Stimulated activated naive CD8-positive, alpha-beta T cell treated with anti-CD3 and anti-CD28 coated beads, Interleukin-15, Interleukin-2, amounts not matched to agents 100 U/mL and 50 U/mL, for 24 hours (primary cell): ENCODE data around the gene IL1RAP.

Experiments used
- ATAC-seq: fragments of 150-1000 bp; cut with Tn5 transposase; one replicate; pipeline ENCODE4 v1.10.0; 2021
- DNase-seq: peaks from one replicate; pipeline ENCODE4 v3.0.0; 2021

The IL1RAP gene

GRCh38 chr3:190579514-190580137 lies 65.7 kb downstream of the IL1RAP start:
- ATAC-seq (no peak), DNase-seq (no peak)

DNA sequence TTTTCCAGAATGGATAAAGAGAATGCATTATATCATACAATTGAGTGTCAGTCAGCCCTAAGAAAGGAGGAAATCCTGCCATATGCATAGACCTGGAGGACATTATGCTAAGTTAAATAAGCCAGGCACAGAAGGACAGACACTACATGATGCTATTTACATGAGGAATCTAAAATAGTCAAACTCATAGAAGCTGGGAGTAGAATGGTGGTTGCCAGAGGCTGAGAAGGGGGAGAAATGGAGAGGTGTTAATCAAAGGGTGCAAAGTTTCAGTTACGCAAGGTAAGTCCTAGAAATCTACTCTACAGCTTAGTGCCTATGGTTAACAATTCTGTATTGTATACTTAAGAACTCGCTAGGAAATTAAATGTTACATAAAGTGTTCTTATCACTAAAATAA lies 66.5 kb downstream of the IL1RAP start:
- DNase-seq (no peak), ATAC-seq (no peak)

- DNase-seq (no peak), ATAC-seq (peak; percentile 11)
Observed at GRCh38 chr3:190581041-190581541, 67.2 kb downstream of the IL1RAP start.

DNA sequence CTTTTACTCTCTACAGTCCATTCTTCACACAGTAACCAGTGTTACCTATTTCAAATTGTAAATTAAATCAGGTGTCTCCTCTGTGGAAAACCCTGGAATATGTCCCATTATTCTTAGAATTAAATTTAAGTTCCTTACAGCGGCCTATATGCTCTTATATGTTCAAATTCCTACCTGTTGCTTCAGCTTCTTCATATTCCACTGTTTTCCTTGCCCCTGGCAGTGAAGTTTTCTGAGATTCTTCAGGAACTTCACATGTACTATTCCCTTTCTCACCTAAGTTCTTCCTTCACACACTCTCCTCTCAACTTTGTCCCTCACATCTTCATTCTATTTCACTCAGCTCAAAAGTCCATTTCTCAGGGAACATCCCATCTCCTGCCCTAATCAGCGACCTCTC lies 68.8 kb downstream of the IL1RAP start:
- ATAC-seq (no peak), DNase-seq (no peak)

DNA sequence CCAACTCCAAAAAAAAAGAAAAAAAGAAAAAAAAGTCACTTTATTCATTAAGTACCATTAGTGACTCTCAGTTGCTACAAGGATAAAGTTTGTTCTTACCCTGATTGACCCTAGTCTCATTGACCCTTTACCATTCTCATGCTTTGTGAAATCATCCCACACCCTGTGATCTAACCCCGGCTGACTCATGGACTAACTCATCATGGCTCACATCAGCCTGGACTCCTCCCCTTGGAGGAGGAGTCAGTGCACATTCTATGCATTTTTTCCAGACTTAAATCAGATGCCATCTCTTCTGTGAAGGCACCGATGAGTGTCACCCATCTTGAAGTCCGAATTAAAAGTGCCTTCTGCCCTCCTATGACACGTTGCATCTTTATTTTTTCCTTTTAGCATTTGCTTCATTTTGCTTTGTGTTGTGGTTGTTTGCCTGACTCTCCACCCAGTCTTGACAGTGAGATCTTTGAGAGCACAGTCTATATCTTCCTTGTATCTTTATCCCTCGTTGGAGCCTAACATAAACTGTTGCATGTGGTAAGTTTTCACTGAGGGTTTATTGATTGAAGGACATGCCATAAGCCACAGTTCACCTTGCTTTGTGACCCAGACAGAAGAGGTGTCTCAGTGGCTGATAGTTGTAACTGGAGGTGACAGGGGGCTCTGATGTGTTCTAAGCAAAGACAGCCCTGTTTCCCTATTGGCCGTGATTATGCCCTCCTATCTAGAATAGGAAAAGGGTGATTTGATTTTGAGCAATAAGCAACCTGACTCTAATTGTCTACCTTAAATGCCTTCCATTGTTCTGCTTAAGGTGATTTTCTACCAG lies 72.1 kb downstream of the IL1RAP start:
- ATAC-seq (peak; percentile 90), DNase-seq (peak; percentile 64)

DNA sequence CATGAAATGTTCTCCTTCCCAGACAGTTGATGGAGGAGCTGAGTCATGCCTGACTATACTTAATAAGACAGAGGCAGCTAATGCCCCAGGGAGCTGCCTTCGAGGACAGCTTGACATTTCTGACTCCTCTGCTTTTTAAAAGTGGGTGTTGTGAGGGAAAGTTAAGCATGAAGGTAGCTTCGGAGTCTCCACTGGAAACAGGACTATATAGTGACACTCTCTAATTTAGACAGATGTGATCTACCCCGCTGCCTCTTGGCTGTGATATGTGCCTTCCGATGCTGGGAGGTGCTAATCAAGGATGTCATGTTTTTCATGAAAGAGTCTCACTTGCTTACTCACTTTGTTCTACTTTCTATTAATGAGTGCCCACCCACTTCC lies 72.7 kb downstream of the IL1RAP start:
- peak; percentile 47 for DNase-seq

GRCh38 chr3:190588570-190588969 lies 74.7 kb downstream of the IL1RAP start:
- no peak for ATAC-seq
- DNase-seq = no peak

More for the DNA sequence above, 72.7 kb downstream of the IL1RAP start:
- ATAC-seq = peak; percentile 80

DNA sequence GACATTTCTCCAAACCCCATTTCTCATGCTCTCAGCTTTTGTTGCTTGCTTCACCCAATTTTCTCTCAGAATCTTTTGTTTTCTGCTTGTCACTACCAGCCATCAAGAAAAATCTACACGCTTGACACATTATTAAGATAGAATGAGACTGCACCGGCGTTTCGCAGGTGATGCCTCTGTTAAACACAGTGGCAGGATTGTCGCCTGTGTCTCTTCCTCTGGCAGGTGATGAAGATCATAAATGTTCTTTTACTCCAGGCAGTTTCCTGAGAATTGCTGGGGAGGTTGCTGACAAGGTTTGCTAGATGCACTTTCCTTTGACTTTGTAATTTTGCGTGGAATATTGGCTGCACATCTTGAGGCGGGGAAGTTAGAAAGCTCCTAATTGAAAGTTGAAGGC lies 75.4 kb downstream of the IL1RAP start:
- no peak for ATAC-seq
- DNase-seq = no peak

DNA sequence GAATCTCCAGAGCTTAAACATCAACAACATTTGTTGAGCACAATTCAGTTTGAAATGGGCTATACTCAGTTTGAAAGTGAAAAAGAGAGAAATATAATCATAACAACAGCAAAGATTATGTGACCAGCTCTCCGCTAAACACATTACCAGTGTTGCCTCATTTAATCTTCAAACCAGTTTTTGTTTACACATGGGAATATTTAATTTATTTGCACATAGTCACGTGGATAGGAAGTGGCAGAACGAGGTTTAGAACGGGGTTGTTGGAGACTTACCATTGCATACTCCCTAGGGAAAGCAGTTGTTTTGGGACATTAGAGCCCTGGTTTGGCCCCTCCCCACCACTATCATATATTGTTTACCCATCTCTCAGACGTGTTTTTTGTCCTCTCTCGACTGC lies 77.2 kb downstream of the IL1RAP start:
- no peak for DNase-seq
- ATAC-seq = no peak

DNA sequence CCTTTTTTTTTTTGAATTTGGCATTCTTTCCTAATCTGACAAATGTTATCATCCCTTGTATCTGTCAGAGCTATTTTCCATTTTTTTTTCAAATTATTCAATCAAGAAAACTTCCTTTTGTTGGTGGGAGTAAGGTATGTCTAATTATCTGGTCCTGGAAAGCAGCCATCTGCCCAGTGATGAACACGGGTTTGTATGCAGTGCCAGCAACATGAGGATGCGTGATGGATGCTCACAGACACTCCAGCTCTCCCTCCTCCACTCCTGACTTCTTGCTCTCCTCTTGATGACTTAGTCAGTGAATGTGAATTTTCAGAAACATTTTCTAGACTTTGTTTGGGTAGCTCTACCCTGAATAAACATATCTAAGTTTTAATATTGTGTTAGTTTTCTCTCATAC lies 79.2 kb downstream of the IL1RAP start:
- no peak for ATAC-seq
- no peak for DNase-seq

DNA sequence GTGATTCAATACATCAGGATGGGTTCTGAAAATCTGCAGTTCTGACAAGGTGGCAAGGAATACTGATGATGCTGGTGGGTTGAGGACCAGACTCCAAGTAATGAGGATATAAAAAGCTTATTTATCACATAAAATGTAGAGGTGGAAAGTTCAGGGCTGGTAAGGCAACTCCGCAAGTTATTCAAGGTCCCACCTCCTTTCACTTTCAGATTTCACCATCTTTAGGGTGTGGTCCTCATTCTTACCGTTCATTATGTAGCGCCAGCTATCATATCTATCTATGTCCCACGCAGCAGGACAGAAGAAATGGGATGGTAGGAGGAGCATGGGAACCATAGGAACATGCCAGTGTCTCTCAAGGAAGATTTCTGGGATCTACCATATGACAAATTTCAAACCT lies 80.3 kb downstream of the IL1RAP start:
- DNase-seq = no peak
- no peak for ATAC-seq

DNA sequence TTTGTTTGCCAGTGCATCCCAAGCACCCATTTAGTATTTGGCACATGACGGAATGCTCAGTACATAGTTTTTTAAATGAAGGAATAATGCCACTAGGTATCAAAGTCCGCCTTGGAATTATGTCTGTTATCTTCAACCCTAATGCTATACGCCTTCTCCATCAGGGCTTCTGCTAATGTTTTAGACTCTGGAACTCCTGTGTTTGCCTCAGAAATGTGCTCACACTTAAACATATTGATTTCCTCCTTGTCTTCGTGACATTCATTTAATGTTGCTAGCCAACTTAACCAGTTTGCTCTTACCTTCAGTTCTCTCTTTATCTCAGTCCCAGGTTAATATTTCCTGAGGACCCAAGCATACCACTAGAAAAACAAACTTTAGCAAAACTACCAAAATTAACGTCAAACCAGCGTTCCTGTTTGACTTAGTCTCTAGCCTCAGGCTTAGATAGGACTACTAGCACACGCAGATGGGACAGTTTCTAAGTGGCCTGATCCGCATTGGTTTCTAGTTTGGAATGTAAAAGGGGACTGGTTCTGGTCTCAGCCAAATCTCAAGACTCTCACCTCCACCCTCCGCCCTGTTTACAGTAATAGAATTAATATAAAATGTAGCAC lies 81.4 kb downstream of the IL1RAP start:
- DNase-seq (no peak), ATAC-seq (no peak)

DNA sequence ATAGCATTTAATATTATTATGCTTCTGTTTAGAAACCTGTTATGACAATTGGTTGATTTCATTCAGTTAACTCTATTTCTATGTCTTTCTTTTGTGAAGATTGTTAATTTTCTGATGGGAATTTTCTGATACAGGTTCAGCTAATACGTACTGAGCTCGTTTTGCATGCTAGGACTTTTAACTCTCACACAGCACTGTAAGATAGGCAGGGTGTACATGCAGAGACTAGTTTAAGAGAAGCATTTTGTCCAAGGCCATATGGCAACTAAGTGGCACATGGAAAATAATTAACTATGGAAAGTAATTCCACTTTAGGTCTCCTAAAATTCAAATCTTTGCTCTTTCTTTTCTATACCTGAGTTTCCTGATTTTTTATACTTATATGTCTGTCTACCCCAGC lies 81.9 kb downstream of the IL1RAP start:
- no peak for DNase-seq
- no peak for ATAC-seq

DNA sequence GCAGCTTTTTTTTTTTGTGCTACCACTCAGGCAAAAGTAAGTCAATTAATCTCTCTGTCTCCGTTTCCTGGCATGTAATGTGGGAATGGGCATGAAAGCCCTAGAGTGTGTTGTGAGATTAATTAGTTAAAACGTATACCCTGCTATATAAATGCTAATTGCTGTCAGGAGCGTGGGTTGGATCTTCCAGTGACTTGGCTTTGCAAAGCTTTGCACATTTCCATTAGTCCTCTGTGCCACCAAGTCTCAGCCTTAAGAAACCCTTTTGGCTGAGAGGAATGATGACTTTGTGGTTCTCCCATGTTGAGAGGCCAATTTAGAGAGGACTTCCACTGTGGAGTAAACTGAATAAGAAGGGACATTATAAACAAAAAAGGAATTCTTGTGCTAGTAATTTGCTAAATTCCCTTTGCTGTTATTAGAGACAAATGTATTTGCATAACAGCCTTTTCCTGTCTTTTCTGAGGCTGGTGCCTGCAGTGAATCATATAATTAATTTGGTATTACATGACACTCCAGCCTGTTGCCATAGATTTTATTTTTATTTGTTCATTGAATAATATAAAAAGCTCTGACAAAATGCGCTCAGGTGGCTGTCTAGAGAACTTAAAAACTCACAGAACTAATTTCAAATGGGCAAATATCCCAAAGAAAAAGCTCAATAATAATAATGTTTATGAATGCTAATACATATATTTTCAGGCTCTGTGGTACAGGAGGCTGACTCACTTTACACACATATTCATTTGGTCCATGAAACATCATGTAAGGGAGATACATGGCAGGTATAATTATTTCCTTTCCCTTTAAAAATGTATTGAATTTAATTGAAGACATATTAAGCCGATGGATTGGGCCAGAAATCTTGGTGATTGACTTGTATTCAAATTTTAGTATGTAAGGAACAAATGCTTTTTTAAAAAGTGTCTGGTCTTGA lies 82.7 kb downstream of the IL1RAP start:
- ATAC-seq = no peak
- no peak for DNase-seq

DNA sequence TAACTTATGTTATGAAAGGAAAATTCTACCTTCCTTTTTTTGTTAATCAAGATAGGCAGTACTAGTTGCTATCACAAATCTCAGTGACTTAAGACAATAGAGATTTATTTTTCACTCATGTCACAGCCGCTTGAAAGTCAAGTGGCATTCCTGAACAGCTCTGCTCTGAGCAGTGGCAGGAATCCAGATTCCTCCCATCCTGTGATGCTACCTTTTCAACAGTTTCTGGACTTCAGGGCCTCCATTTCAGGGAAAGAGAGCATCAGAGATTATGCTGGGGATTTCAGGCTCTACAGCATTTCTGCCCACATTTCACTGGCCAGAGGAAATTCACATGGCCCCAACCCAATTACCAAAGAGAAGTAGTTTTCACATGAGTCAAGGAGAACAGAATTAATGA lies 83.4 kb downstream of the IL1RAP start:
- ATAC-seq (no peak), DNase-seq (no peak)

DNA sequence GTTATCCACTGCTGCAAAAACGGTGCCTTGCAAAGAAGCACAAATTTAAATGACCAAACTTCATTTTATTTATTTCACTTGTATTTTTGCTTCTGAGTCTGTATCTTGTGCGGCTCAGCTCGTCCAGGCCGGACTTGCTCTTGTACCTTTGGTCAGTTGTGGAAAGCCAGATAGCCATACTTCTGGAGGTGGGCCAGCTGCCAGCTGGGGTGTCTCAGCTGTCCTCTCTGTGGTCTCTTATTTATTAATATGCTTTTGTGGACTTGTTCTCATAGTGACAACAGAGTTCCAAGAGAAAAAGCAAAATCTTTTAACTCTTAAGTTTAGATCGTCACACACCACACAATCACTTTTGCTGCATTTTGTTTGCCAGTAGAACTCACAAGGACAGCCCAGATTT lies 87.7 kb downstream of the IL1RAP start:
- DNase-seq = no peak
- no peak for ATAC-seq

GRCh38 chr3:190605385-190605784 lies 91.5 kb downstream of the IL1RAP start:
- DNase-seq (no peak), ATAC-seq (no peak)

DNA sequence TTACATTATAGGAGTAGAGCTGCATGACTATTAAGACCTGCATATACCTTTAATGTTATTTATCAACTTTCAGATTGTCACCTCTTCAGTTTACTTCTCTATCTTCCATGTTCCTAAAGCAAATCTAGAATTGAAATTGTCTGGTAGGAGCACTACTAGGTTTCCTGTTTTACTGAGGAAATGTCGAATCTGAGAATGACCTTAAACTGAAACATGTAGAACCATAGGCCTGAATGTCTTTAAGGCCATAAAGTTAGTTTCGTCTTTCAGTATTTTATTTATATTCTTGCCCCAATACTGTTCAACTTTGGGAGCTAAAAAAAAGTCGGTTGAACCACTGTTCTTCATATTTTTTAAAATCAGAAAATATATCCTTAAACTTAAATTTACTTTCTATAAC lies 92.7 kb downstream of the IL1RAP start:
- no peak for DNase-seq
- ATAC-seq = no peak

GRCh38 chr3:190607021-190607420 lies 93.1 kb downstream of the IL1RAP start:
- DNase-seq (no peak), ATAC-seq (no peak)

DNA sequence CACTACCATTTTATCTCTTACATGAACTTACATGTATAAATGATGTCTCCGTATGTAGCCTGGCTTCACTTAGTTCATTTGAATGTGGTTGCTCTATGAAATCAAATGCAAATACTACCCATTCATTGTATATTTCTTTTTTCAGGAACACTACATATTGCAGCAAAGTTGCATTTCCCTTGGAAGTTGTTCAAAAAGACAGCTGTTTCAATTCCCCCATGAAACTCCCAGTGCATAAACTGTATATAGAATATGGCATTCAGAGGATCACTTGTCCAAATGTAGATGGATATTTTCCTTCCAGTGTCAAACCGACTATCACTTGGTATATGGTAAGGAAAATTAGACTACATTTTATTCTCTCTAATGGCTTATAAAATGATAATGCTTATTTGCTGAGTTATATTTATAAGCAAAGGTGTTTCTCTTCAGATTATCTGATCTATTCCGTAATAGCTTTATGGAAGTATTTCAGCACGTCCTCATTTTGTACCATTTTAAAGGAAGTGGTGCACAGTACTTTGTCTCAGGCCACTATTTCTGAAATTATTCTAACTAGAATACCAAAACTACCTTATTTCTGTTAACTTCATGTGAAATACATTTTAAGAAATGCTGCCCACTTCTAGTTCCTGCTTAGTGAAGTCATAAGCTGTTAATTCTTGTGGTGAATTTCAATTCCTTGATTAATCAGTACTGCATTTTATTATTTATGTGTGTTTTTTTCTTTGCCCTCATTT lies 95.1 kb downstream of the IL1RAP start:
- DNase-seq = no peak
- ATAC-seq = no peak

DNA sequence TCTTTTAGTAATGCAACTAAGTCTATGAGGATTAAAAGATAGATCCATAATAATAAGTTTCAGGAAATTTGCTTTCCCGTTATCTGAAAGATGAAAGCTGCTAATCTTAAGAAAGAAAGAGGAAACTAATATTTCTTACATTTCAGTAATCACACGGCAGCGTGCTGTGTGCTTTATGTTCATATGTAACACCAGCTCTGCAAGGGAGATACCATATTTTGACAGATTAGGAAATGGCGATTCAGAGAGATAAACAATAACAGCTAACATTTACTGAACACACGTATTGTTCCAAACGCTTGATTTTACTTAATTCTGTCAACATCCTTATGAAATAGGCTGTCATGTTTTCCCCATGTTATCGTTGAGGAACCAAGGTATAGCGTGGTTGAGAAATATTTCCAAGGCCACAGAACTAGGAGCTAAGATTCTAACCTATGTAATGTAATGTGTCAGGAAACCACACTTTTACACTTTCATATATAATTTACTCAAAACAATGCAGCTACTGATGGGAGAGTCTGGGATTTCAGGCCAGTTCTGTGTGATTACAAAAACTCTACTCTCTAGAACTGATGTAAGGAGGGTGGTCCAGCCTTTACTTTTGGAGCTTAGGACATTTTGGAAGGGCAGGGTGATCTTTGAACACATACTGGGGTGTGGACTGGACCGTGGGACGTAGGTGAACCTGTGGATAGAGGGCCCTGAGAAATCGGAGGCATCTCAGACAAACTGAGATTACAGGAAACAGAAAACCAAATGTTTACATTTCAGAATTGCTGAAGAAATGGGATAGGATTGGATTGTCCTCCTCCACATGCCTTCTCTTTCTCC lies 100.6 kb downstream of the IL1RAP start:
- ATAC-seq (no peak), DNase-seq (no peak)
